ENCODE results near the gene SCRN2. TPM values are rescaled to one million over a fixed set of nuclear protein-coding genes. Genes with fewer than 3 reads are reported as not detected.
A peak's percentile ranks its signal among the peaks of the same experiment; 100 is the strongest.

SCRN2 gene
- total and polyA plus RNA-seq, 2 experiments from 2014 or later, result 40.6 to 45.5 TPM

DNA sequence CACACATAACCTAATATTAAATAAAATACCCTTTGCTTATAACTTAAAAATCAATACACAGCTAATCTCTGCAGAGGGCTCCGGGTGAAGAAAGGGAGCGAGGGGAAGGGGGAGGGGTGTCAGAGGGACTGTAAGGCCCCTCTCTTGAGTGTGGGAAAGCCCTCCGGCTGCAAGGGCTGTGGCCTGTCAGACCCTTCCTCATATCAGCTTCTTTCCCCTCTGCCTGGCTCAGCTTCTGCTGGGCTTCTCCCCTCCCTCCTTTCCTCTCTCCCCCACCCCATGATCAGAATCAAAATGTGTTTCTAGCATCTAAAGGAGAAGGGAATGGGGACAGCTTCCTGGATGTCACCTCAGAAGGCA lies 4.6 kb upstream of the SCRN2 start (continued):
- TF ChIP-seq, protein P1, sequence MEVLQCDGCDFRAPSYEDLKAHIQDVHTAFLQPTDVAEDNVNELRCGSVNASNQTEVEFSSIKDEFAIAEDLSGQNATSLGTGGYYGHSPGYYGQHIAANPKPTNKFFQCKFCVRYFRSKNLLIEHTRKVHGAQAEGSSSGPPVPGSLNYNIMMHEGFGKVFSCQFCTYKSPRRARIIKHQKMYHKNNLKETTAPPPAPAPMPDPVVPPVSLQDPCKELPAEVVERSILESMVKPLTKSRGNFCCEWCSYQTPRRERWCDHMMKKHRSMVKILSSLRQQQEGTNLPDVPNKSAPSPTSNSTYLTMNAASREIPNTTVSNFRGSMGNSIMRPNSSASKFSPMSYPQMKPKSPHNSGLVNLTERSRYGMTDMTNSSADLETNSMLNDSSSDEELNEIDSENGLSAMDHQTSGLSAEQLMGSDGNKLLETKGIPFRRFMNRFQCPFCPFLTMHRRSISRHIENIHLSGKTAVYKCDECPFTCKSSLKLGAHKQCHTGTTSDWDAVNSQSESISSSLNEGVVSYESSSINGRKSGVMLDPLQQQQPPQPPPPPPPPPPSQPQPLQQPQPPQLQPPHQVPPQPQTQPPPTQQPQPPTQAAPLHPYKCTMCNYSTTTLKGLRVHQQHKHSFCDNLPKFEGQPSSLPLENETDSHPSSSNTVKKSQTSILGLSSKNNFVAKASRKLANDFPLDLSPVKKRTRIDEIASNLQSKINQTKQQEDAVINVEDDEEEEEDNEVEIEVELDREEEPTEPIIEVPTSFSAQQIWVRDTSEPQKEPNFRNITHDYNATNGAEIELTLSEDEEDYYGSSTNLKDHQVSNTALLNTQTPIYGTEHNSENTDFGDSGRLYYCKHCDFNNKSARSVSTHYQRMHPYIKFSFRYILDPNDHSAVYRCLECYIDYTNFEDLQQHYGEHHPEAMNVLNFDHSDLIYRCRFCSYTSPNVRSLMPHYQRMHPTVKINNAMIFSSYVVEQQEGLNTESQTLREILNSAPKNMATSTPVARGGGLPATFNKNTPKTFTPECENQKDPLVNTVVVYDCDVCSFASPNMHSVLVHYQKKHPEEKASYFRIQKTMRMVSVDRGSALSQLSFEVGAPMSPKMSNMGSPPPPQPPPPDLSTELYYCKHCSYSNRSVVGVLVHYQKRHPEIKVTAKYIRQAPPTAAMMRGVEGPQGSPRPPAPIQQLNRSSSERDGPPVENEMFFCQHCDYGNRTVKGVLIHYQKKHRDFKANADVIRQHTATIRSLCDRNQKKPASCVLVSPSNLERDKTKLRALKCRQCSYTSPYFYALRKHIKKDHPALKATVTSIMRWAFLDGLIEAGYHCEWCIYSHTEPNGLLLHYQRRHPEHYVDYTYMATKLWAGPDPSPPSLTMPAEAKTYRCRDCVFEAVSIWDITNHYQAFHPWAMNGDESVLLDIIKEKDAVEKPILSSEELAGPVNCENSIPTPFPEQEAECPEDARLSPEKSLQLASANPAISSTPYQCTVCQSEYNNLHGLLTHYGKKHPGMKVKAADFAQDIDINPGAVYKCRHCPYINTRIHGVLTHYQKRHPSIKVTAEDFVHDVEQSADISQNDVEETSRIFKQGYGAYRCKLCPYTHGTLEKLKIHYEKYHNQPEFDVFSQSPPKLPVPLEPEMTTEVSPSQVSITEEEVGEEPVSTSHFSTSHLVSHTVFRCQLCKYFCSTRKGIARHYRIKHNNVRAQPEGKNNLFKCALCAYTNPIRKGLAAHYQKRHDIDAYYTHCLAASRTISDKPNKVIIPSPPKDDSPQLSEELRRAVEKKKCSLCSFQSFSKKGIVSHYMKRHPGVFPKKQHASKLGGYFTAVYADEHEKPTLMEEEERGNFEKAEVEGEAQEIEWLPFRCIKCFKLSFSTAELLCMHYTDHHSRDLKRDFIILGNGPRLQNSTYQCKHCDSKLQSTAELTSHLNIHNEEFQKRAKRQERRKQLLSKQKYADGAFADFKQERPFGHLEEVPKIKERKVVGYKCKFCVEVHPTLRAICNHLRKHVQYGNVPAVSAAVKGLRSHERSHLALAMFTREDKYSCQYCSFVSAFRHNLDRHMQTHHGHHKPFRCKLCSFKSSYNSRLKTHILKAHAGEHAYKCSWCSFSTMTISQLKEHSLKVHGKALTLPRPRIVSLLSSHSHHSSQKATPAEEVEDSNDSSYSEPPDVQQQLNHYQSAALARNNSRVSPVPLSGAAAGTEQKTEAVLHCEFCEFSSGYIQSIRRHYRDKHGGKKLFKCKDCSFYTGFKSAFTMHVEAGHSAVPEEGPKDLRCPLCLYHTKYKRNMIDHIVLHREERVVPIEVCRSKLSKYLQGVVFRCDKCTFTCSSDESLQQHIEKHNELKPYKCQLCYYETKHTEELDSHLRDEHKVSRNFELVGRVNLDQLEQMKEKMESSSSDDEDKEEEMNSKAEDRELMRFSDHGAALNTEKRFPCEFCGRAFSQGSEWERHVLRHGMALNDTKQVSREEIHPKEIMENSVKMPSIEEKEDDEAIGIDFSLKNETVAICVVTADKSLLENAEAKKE (CRISPR knock-in tag; IDR thresholded peaks at IDR 0.05), result no peak
- no peak for TF ChIP-seq NANOG (IDR thresholded peaks at IDR 0.05; ENCODE audit: borderline replicate concordance)

DNA sequence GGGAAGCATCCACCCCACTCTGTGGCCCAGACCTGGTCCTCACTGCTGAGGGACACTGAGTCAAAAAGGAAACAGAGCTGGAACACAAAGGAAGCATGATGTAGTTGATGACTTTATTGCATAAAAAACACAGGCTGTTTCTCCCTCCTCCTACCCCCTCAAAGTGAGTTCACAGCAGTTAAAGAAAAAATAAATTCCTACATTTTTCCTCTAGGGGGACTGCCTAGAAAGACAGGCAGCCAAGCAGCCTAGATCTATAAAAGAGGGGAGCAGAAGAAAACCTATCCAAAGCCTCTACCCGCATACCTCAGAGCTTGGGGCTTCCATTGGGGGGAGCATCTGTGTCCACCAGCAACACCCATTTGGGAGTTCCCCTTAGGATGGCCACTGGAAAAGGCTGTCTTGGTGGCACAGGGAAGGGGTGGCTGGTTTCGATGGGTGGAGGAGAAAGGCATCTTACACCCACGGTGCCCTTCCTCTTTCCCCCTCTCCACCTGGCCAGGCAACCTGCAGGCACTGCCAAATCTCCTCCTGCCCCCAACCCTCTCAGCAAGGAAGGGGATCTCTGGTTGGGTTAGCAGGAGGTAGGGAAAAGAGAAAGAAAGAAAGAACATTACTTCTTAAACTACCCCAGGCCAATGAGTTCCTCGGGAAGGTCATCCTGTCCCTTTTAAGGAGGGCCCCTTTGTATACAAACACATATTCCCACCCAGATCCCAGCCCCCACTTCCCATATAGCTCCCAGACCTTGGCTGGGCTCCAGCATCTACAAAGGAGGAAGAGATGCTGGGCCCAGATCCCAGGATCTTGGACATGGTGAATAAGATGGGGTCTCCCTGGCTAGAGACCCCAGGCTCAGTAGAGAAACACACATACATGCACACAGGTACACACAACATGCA lies 4.0 kb upstream of the SCRN2 start:
- Histone ChIP-seq H3K4me3 (no peak overlapping the region), H3K4me2 (no peak overlapping the region), H2AFZ (no peak overlapping the region), H3K79me2 (replicated peaks; ENCODE audit: insufficient read depth) (no peaks in the 10 kb centered on the region; the same call in 1 of the 2 replicates), H3F3A (replicated peaks; ENCODE audit: low read depth) (peaks cover 10% of the 10 kb centered on the region; the same call in 1 of the 2 replicates), H3K27me3 (ENCODE audit: insufficient read depth) (peaks cover 66% of the 10 kb centered on the region), H3K4me1 (ENCODE audit: insufficient read depth) (peaks cover 29% of the 10 kb centered on the region; the same call in 1 of the 2 replicates), H4K20me1 (replicated peaks; ENCODE audit: insufficient read depth) (peaks cover 4% of the 10 kb centered on the region; the same call in 1 of the 2 replicates), H3K27ac (ENCODE audit: low read depth) (no peak overlapping the region), H3K36me3 (ENCODE audit: insufficient read depth) (no peaks in the 10 kb centered on the region), H3K9me2 (ENCODE audit: insufficient read depth) (no peaks in the 10 kb centered on the region)
- peaks cover 52% of the 10 kb centered on the region for H3K4me1 Mint-ChIP-seq
- no peaks in the 10 kb centered on the region for H3K9me3 Mint-ChIP-seq
- no peak overlapping the region for H3K4me3 Mint-ChIP-seq
- ATAC-seq, result no peak
- peaks cover 59% of the 10 kb centered on the region for H3K27me3 Mint-ChIP-seq (ENCODE audit: insufficient read depth, low read depth, poor library complexity)
- TF ChIP-seq, protein P2, sequence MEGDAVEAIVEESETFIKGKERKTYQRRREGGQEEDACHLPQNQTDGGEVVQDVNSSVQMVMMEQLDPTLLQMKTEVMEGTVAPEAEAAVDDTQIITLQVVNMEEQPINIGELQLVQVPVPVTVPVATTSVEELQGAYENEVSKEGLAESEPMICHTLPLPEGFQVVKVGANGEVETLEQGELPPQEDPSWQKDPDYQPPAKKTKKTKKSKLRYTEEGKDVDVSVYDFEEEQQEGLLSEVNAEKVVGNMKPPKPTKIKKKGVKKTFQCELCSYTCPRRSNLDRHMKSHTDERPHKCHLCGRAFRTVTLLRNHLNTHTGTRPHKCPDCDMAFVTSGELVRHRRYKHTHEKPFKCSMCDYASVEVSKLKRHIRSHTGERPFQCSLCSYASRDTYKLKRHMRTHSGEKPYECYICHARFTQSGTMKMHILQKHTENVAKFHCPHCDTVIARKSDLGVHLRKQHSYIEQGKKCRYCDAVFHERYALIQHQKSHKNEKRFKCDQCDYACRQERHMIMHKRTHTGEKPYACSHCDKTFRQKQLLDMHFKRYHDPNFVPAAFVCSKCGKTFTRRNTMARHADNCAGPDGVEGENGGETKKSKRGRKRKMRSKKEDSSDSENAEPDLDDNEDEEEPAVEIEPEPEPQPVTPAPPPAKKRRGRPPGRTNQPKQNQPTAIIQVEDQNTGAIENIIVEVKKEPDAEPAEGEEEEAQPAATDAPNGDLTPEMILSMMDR (conservative IDR thresholded peaks at IDR 0.05; ENCODE audit: low read depth in 2 of 2), result peak; percentile 21 to 50; a peak in 3 of 4 replicates
- TF ChIP-seq CREB1 (CRISPR knock-in tag; IDR thresholded peaks at IDR 0.05; ENCODE audit: low read depth), result no peak
- no peaks in the 10 kb centered on the region for H3K36me3 Mint-ChIP-seq (ENCODE audit: low read depth)
- no peak overlapping the region for H3K27ac Mint-ChIP-seq
- peak; percentile 57 for DNase-seq (ENCODE audit: low spot score)
